Choroid plexus epithelial cell (primary cell): Measurements from ENCODE around the gene CCDC142.
A peak's percentile ranks its signal among the peaks of the same experiment; 100 is the strongest.

Source experiments
- DNase-seq: peaks from one replicate; pipeline ENCODE4 v3.0.0-alpha.2; 2010; ENCODE audit warnings: low read depth
- H3K4me3 ChIP-seq: 2 replicates; pipeline ENCODE4 v1.5.1; 2011; ENCODE audit warnings: low read depth, mild to moderate bottlenecking, control low read depth, low read length, moderate library complexity
- TF ChIP-seq, protein P1 (sequence below): conservative IDR thresholded peaks from 2 replicates; pipeline ENCODE4 v1.5.1; 2011; ENCODE audit warnings: low read depth, mild to moderate bottlenecking, control low read depth, inconsistent platforms, low read length, moderate library complexity

CCDC142 gene

DNA sequence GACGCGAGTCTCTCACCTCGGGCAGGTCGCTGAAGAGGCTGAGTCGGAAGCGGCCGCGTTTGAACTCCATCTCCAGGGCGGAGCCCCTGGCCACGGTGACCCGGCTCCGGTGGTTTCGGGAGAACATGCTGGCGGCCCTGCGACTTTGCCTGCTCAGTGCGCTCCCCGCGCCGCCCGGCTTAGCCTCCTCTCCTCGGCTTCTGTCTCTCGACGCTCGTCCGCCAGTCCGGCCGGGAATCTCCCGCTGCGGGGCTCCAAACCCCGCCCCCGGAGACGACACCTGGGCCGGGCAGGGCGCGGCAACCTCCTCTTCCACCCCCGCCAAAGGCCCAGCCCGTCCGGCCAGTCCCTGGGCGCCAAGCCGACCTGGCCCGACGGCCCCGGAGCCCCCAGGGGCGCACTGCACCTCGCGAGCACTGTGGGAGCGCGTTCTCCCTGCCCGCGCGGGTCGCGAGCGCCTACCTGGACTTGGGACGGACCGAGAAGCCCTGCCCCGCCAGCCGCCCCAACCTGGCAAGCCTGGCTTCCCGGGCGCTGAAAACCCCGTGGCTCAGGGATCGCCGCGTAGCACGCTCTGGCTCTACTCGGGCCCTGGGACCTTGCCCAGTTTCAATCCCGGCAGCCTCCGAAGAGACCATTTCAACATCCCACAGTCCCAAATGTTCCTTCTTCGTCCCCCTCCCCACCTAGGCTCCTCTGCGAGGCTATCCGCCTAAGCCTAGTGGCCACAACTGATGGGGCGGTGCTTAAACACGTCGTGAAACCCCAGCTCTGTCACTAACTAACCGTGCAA is 40.9 kb downstream of the CCDC142 start, which contains the start of gene RTKN:
RTKN (minus strand) TSS at position 248 of the 793 bp plus-strand sequence; CDS start at position 127, 121 bp downstream.
- TF ChIP-seq, protein P1, sequence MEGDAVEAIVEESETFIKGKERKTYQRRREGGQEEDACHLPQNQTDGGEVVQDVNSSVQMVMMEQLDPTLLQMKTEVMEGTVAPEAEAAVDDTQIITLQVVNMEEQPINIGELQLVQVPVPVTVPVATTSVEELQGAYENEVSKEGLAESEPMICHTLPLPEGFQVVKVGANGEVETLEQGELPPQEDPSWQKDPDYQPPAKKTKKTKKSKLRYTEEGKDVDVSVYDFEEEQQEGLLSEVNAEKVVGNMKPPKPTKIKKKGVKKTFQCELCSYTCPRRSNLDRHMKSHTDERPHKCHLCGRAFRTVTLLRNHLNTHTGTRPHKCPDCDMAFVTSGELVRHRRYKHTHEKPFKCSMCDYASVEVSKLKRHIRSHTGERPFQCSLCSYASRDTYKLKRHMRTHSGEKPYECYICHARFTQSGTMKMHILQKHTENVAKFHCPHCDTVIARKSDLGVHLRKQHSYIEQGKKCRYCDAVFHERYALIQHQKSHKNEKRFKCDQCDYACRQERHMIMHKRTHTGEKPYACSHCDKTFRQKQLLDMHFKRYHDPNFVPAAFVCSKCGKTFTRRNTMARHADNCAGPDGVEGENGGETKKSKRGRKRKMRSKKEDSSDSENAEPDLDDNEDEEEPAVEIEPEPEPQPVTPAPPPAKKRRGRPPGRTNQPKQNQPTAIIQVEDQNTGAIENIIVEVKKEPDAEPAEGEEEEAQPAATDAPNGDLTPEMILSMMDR = peak; percentile 3
- DNase-seq = no peak
- H3K4me3 ChIP-seq = peak within 1 kb of the TSS; percentile 68

DNA sequence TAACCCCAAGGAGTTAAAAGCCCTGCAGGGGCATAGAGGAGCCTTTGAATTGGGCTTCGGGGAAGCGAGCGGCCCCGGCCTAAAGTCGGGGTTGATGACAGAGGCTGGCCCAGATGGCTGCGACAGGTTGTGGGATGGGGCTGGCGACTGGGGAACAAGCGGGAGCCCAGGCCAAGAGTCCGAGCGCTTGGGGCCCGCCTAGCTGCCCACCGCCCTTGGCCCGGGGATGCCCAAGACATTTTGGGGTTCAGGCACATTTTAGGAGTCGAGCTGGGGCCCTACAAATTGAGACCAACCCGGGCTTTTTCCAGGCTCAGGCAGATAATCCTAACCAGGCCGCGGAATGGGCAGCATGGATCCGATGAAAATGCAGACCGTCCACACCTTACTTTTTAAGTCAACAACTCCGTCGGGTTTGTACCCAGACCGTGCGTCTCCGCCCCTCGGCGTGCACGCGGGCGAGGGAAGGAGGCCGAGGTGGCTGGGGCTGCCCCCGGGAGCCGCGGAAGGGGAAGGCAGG is 41.6 kb downstream of the CCDC142 start:
- TF ChIP-seq, protein P1 = no peak
- H3K4me3 ChIP-seq = peak overlapping the region; percentile 41

DNA sequence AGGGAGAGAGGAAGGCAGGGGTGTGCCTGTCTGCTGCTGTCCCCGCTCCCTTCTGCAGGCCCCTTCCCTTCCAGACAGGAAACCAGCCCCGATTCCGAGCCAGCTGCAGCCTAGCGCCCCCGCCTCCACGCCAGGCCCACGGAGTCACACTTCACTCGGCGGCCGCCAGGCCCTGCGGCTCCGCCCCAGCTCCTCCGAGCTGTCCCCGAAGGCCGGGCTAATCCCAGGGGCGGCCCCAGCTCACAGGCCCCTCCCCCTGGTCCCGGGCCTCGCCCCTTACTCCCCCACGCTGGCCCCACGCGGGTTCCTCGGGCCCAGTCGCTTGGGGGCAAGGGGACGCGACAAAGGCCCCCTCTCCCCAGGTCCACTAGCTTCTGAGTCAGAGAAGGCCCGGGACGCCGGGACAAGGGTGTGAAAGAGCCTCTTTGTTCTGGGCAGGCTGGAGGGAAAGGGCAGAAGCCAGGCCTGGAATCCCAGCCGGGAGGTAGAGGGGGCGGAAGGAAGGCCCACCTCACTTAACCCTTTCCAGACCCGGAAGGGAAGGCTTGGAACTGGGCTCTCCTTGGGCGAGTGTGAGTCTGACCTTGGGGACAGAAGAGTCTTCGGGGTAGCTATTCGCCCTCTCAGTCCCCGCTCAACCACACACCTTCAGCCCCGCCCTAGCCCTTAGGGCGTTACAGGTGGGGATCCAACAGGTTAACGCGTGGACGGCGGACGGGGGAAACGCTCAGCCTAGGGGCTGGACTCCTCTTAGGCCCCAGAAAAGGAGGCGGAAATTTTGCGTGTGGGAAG is 42.2 kb downstream of the CCDC142 start:
- peak; percentile 77 for DNase-seq
- TF ChIP-seq, protein P1 = peak; percentile 28

More for the DNA sequence above, 41.6 kb downstream of the CCDC142 start:
- no peak for DNase-seq

DNA sequence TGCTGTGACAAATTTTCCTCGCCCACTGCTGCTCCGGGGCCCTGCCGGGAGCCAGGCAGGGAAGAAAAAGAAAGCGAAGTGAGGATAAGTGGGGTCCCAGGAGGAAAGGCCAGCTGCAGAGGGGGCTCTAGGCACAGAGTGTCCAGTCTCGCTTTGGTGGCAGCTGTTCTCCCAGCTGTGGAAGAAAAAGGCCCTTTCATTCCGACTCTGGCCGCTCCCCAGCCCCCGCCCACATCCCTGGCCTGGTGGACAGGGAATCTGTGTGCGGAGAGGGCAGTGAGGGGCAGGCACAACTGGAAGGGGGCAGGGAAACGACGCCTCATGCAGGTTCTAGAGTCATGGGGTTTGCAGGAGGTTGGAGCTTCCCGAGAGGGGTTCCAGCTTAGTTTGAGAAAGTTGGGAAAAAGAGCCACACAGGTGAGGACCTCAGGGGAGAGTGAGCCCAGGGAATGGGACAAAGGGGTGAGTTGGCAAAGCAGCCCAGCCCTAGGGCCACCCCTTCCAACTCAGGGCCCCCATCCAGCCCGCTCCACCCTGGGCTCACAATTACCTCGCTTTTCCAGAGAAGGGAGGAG is 42.9 kb downstream of the CCDC142 start:
- TF ChIP-seq, protein P1 = no peak
- H3K4me3 ChIP-seq = peak overlapping the region; percentile 68
- peak; percentile 46 for DNase-seq

More for the DNA sequence above, 42.2 kb downstream of the CCDC142 start:
- peak overlapping the region; percentile 68 for H3K4me3 ChIP-seq

DNA sequence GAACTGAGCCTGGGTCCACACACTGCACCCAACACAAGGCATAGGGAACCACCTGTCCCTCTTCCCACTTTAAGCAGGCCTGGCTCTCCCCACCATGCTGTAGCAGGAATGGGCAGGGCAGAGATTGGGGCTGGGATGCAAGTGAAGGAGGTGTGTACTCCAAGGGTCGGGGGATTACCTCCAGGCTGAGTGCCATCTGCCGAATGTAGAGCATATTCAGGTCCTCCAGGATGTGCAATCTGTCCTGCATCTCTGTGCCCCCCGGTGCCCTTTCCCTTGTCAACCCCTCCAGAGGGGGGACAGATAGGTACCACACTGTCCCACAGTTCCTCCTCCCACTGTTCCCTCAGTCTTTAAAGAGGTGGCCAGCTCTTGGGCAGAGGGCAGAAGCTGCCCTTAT is 43.4 kb downstream of the CCDC142 start:
- H3K4me3 ChIP-seq = peak overlapping the region; percentile 68
- TF ChIP-seq, protein P1 = no peak
- no peak for DNase-seq

DNA sequence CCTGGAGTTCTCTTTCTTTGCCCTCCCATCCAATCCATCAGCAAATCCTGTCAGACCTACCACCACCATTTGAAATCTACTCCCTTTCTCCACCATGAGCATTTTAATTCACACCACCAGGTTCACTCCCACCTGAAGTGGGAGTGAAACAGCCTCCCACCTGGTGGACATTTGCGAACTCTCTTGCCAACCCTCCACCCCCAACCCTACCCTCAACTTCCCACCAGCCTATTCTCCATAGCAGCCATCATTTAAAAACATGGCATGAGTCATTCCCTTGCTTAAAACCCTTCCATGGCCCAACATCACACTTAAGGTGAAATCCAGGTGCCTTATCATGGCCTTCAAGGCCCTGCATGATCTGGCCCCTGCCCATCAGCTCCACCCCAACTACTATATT is 44.5 kb downstream of the CCDC142 start:
- TF ChIP-seq, protein P1 = no peak
- no peak overlapping the region for H3K4me3 ChIP-seq
- no peak for DNase-seq
